AG10803 (cell line): ENCODE results near the gene ZCCHC17.

ENCODE experiments used
- DNase-seq: peaks from one replicate; pipeline ENCODE4 v3.0.0; 2010; ENCODE audit warnings: low read depth
- H3K4me3 ChIP-seq: 2 replicates; pipeline ENCODE4 v1.5.1; 2011; ENCODE audit warnings: mild to moderate bottlenecking, low read length, control low read depth
- CTCF ChIP-seq: conservative IDR thresholded peaks from 2 replicates; pipeline ENCODE4 v1.5.1; 2011; ENCODE audit warnings: mild to moderate bottlenecking, low read length, control low read depth, inconsistent platforms

The ZCCHC17 gene

GRCh38 chr1:31393463-31393862 is 96.6 kb downstream of the ZCCHC17 start:
- DNase-seq, result no peak
- H3K4me3 ChIP-seq, result no peak overlapping the region
- no peak for TF ChIP-seq CTCF

- H3K4me3 ChIP-seq, result peak overlapping the region; percentile 29
- peak; percentile 65 for DNase-seq
- TF ChIP-seq CTCF, result peak; percentile 79
Measured at GRCh38 chr1:31394584-31395193, 97.9 kb downstream of the ZCCHC17 start.

- DNase-seq, result peak; percentile 100
- peak; percentile 72 for TF ChIP-seq CTCF
- no peak overlapping the region for H3K4me3 ChIP-seq
Measured at GRCh38 chr1:31396633-31397351, 100.0 kb downstream of the ZCCHC17 start.

- no peak for TF ChIP-seq CTCF
- DNase-seq, result peak; percentile 74
Measured at GRCh38 chr1:31397360-31398095, 100.7 kb downstream of the ZCCHC17 start.

GRCh38 chr1:31398246-31398645 is 101.4 kb downstream of the ZCCHC17 start:
- H3K4me3 ChIP-seq, result no peak overlapping the region
- no peak for DNase-seq
- no peak for TF ChIP-seq CTCF

More at GRCh38 chr1:31397360-31398095, 100.7 kb downstream of the ZCCHC17 start:
- H3K4me3 ChIP-seq, result no peak overlapping the region

GRCh38 chr1:31399976-31400375 is 103.1 kb downstream of the ZCCHC17 start:
- DNase-seq, result no peak
- H3K4me3 ChIP-seq, result no peak overlapping the region
- no peak for TF ChIP-seq CTCF

GRCh38 chr1:31400393-31400792 is 103.6 kb downstream of the ZCCHC17 start:
- no peak overlapping the region for H3K4me3 ChIP-seq
- DNase-seq, result peak; percentile 79
- TF ChIP-seq CTCF, result no peak
